MM.1S (cell line): ENCODE results near the gene KLHL13.

ENCODE experiments used
- DNase-seq: peaks from one replicate; pipeline ENCODE4 v3.0.0-alpha.2; 2015
- H2AFZ ChIP-seq: fragments of 300-600 bp; sonication (generic); 2 replicates; pipeline ENCODE4 v1.6.0; 2016; ENCODE audit warnings: antibody characterized with exemption, low read length
- H3F3A ChIP-seq: fragments of 300-600 bp; sonication (generic); 2 replicates; pipeline ENCODE4 v1.6.1; 2016; ENCODE audit warnings: mild to moderate bottlenecking, antibody characterized with exemption, low read length, moderate library complexity, mixed read lengths; ENCODE audit not compliant: insufficient read depth
- H3K27ac ChIP-seq: fragments of 300-600 bp; sonication (generic); 2 replicates; pipeline ENCODE4 v1.5.1; 2016; ENCODE audit warnings: mild to moderate bottlenecking, low read length
- H3K27me3 ChIP-seq: fragments of 300-600 bp; sonication (generic); replicated peaks from 2 replicates; pipeline ENCODE4 v1.6.0; 2016; ENCODE audit warnings: low read length; ENCODE audit not compliant: insufficient read depth
- H3K36me3 ChIP-seq: fragments of 300-600 bp; sonication (generic); replicated peaks from 2 replicates; pipeline ENCODE4 v1.6.1; 2016; ENCODE audit warnings: mild to moderate bottlenecking, low read length, mixed read lengths; ENCODE audit not compliant: insufficient read depth
- H3K4me1 ChIP-seq: fragments of 300-600 bp; sonication (generic); 2 replicates; pipeline ENCODE4 v1.6.1; 2016; ENCODE audit warnings: low read length, mixed read lengths
- H3K4me2 ChIP-seq: fragments of 300-600 bp; sonication (generic); 2 replicates; pipeline ENCODE4 v1.6.0; 2016; ENCODE audit warnings: low read depth, low read length
- H3K4me3 ChIP-seq: fragments of 300-600 bp; sonication (generic); 2 replicates; pipeline ENCODE4 v1.5.1; 2016; ENCODE audit warnings: low read length, mixed read lengths
- H3K79me2 ChIP-seq: fragments of 300-600 bp; sonication (generic); 2 replicates; pipeline ENCODE4 v1.6.1; 2016; ENCODE audit warnings: mixed run types, low read length, mixed read lengths
- H3K9ac ChIP-seq: fragments of 300-600 bp; sonication (generic); 2 replicates; pipeline ENCODE4 v1.6.1; 2016; ENCODE audit warnings: low read length, mixed read lengths
- H3K9me2 ChIP-seq: fragments of 300-600 bp; sonication (generic); replicated peaks from 2 replicates; pipeline ENCODE4 v1.6.1; 2016; ENCODE audit warnings: mild to moderate bottlenecking, low read length, mixed read lengths; ENCODE audit not compliant: insufficient read depth
- H3K9me3 ChIP-seq: fragments of 300-600 bp; sonication (generic); replicated peaks from 2 replicates; pipeline ENCODE4 v1.6.1; 2016; ENCODE audit warnings: mild to moderate bottlenecking, low read length, mixed read lengths; ENCODE audit not compliant: insufficient read depth
- H4K20me1 ChIP-seq: fragments of 300-600 bp; sonication (generic); 2 replicates; pipeline ENCODE4 v1.6.1; 2016; ENCODE audit warnings: mild to moderate bottlenecking, low read length, moderate library complexity, mixed read lengths; ENCODE audit not compliant: insufficient read depth
- EZH2 ChIP-seq: fragments of 300-600 bp; sonication (generic); optimal IDR thresholded peaks from 2 replicates; pipeline ENCODE3; 2017; ENCODE audit warnings: low read depth, mild to moderate bottlenecking, antibody characterized with exemption, low read length, mixed read lengths
- EZH2phosphoT487 ChIP-seq: fragments of 300-600 bp; sonication (generic); IDR thresholded peaks from 2 replicates; pipeline ENCODE4 v1.6.1; 2018; ENCODE audit warnings: antibody characterized with exemption, low read length
- TF ChIP-seq, protein P1 (sequence below): fragments of 300-600 bp; sonication (generic); IDR thresholded peaks from 2 replicates; pipeline ENCODE4 v1.5.1; 2016; ENCODE audit warnings: antibody characterized with exemption, low read length, mixed read lengths

The KLHL13 gene

GRCh38 chrX:118156254-118156952, 39.8 kb upstream of the KLHL13 start:
- no peaks in the 10 kb centered on the region for H3K4me1 ChIP-seq
- no peak for TF ChIP-seq EZH2phosphoT487
- TF ChIP-seq, protein P1, sequence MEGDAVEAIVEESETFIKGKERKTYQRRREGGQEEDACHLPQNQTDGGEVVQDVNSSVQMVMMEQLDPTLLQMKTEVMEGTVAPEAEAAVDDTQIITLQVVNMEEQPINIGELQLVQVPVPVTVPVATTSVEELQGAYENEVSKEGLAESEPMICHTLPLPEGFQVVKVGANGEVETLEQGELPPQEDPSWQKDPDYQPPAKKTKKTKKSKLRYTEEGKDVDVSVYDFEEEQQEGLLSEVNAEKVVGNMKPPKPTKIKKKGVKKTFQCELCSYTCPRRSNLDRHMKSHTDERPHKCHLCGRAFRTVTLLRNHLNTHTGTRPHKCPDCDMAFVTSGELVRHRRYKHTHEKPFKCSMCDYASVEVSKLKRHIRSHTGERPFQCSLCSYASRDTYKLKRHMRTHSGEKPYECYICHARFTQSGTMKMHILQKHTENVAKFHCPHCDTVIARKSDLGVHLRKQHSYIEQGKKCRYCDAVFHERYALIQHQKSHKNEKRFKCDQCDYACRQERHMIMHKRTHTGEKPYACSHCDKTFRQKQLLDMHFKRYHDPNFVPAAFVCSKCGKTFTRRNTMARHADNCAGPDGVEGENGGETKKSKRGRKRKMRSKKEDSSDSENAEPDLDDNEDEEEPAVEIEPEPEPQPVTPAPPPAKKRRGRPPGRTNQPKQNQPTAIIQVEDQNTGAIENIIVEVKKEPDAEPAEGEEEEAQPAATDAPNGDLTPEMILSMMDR, result no peak
- no peak for TF ChIP-seq EZH2
- no peaks in the 10 kb centered on the region for H3K36me3 ChIP-seq
- no peak overlapping the region for H3K4me3 ChIP-seq
- H4K20me1 ChIP-seq, result no peaks in the 10 kb centered on the region
- no peaks in the 10 kb centered on the region for H3K9me3 ChIP-seq
- no peaks in the 10 kb centered on the region for H3K9me2 ChIP-seq
- H3K9ac ChIP-seq, result no peak overlapping the region
- no peak overlapping the region for H2AFZ ChIP-seq
- H3K79me2 ChIP-seq, result no peaks in the 10 kb centered on the region
- no peak overlapping the region for H3K27ac ChIP-seq
- no peak for DNase-seq
- no peak overlapping the region for H3K4me2 ChIP-seq
- H3F3A ChIP-seq, result no peaks in the 10 kb centered on the region
- H3K27me3 ChIP-seq, result no peaks in the 10 kb centered on the region

- no peak overlapping the region for H3K4me2 ChIP-seq
- no peaks in the 10 kb centered on the region for H3K4me1 ChIP-seq
- H3K9me3 ChIP-seq, result no peaks in the 10 kb centered on the region
- no peak overlapping the region for H3K27ac ChIP-seq
- no peak overlapping the region for H3K4me3 ChIP-seq
- no peaks in the 10 kb centered on the region for H3K27me3 ChIP-seq
- no peaks in the 10 kb centered on the region for H3F3A ChIP-seq
- H2AFZ ChIP-seq, result no peak overlapping the region
- no peak for DNase-seq
- H3K9ac ChIP-seq, result no peak overlapping the region
- TF ChIP-seq EZH2phosphoT487 (no peak), EZH2 (no peak)
- TF ChIP-seq, protein P1, result no peak
- no peaks in the 10 kb centered on the region for H3K79me2 ChIP-seq
- H4K20me1 ChIP-seq, result no peaks in the 10 kb centered on the region
- H3K9me2 ChIP-seq, result no peaks in the 10 kb centered on the region
- no peaks in the 10 kb centered on the region for H3K36me3 ChIP-seq
These were observed 36.7 kb upstream of the KLHL13 start for GRCh38 chrX:118153270-118153669.

DNA sequence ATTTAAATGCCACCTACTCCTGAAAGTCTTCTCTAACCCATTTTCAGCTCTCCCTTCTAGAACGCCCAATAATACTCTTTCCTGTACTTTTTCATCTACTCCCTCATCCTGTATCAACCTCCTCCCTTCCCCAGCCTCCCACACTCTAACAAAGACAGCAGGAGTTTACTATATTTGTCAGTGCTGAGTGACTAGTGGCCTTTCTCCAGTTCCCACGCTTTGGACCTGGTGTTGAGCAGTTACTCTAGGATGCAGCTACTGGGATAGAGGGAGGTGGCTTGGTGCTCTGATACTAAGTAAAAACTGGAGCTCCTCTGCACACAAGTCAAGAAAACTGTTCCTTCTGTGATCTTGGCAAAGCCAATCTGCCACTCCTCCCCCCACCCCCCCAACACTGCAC, 36.1 kb upstream of the KLHL13 start:
- no peak overlapping the region for H3K27ac ChIP-seq
- H3K36me3 ChIP-seq, result no peaks in the 10 kb centered on the region
- no peak overlapping the region for H3K4me3 ChIP-seq
- H3K9me2 ChIP-seq, result no peaks in the 10 kb centered on the region
- H4K20me1 ChIP-seq, result no peaks in the 10 kb centered on the region
- H2AFZ ChIP-seq, result no peak overlapping the region
- H3F3A ChIP-seq, result no peaks in the 10 kb centered on the region
- H3K9me3 ChIP-seq, result no peaks in the 10 kb centered on the region
- H3K4me2 ChIP-seq, result no peak overlapping the region
- TF ChIP-seq, protein P1, result no peak
- no peak for TF ChIP-seq EZH2
- TF ChIP-seq EZH2phosphoT487, result no peak
- no peak overlapping the region for H3K9ac ChIP-seq
- no peak for DNase-seq
- H3K4me1 ChIP-seq, result no peaks in the 10 kb centered on the region
- H3K27me3 ChIP-seq, result no peaks in the 10 kb centered on the region
- no peaks in the 10 kb centered on the region for H3K79me2 ChIP-seq
